ENCODE measurements around the gene GET3. TPM values are rescaled to one million over a fixed set of nuclear protein-coding genes. Genes with fewer than 3 reads are reported as not detected.

GET3 gene
- total and polyA plus RNA-seq, 2 of the 13 experiments (the other 11 are each of a cell fraction or from before 2014, with no cell fraction given): 57.7 to 59.4 TPM

- TF ChIP-seq ZC3H4 (CRISPR knock-in tag; IDR thresholded peaks at IDR 0.05; ENCODE audit: borderline replicate concordance): peak; percentile 72; the same call in 1 of the 2 replicates
- 0 out of 2 replicates have a peak, but pooled peaks have one; percentile 28 for TF ChIP-seq ZNF142 (CRISPR knock-in tag; IDR thresholded peaks at IDR 0.05)
- TF ChIP-seq SALL1 (CRISPR knock-in tag; IDR thresholded peaks at IDR 0.05): peak; percentile 71
- no peak for TF ChIP-seq ZFP36 (IDR thresholded peaks at IDR 0.05; ENCODE audit: borderline replicate concordance, low read depth, low read length, partially characterized antibody)
- TF ChIP-seq, protein P1, sequence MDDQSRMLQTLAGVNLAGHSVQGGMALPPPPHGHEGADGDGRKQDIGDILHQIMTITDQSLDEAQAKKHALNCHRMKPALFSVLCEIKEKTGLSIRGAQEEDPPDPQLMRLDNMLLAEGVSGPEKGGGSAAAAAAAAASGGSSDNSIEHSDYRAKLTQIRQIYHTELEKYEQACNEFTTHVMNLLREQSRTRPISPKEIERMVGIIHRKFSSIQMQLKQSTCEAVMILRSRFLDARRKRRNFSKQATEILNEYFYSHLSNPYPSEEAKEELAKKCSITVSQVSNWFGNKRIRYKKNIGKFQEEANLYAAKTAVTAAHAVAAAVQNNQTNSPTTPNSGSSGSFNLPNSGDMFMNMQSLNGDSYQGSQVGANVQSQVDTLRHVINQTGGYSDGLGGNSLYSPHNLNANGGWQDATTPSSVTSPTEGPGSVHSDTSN (CRISPR knock-in tag; IDR thresholded peaks at IDR 0.05; ENCODE audit: borderline replicate concordance): no peak
- TF ChIP-seq, protein P2, sequence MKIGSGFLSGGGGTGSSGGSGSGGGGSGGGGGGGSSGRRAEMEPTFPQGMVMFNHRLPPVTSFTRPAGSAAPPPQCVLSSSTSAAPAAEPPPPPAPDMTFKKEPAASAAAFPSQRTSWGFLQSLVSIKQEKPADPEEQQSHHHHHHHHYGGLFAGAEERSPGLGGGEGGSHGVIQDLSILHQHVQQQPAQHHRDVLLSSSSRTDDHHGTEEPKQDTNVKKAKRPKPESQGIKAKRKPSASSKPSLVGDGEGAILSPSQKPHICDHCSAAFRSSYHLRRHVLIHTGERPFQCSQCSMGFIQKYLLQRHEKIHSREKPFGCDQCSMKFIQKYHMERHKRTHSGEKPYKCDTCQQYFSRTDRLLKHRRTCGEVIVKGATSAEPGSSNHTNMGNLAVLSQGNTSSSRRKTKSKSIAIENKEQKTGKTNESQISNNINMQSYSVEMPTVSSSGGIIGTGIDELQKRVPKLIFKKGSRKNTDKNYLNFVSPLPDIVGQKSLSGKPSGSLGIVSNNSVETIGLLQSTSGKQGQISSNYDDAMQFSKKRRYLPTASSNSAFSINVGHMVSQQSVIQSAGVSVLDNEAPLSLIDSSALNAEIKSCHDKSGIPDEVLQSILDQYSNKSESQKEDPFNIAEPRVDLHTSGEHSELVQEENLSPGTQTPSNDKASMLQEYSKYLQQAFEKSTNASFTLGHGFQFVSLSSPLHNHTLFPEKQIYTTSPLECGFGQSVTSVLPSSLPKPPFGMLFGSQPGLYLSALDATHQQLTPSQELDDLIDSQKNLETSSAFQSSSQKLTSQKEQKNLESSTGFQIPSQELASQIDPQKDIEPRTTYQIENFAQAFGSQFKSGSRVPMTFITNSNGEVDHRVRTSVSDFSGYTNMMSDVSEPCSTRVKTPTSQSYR (CRISPR knock-in tag; IDR thresholded peaks at IDR 0.05; ENCODE audit: borderline replicate concordance): peak; percentile 52; the same call in 1 of the 2 replicates
- TF ChIP-seq NCOA2 (CRISPR knock-in tag; IDR thresholded peaks at IDR 0.05): 0 out of 2 replicates have a peak, but pooled peaks have one; percentile 24
- peak; percentile 83; the same call in 1 of the 2 replicates for TF ChIP-seq MLX (CRISPR knock-in tag; IDR thresholded peaks at IDR 0.05)
- no peak for TF ChIP-seq ZEB1 (IDR thresholded peaks at IDR 0.05; ENCODE audit: insufficient replicate concordance, low read depth)
- TF ChIP-seq, protein P3, sequence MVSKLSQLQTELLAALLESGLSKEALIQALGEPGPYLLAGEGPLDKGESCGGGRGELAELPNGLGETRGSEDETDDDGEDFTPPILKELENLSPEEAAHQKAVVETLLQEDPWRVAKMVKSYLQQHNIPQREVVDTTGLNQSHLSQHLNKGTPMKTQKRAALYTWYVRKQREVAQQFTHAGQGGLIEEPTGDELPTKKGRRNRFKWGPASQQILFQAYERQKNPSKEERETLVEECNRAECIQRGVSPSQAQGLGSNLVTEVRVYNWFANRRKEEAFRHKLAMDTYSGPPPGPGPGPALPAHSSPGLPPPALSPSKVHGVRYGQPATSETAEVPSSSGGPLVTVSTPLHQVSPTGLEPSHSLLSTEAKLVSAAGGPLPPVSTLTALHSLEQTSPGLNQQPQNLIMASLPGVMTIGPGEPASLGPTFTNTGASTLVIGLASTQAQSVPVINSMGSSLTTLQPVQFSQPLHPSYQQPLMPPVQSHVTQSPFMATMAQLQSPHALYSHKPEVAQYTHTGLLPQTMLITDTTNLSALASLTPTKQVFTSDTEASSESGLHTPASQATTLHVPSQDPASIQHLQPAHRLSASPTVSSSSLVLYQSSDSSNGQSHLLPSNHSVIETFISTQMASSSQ (IDR thresholded peaks at IDR 0.05; ENCODE audit: low read depth): no peak
- TF ChIP-seq, protein P3 (CRISPR knock-in tag; IDR thresholded peaks at IDR 0.05; ENCODE audit: borderline replicate concordance): peak; percentile 56; the same call in 1 of the 2 replicates
Measured at GRCh38 chr19:12722566-12723380, 14.5 kb upstream of the GET3 start (continued).

Data from HepG2 (cell line).